ENCODE measurements around the gene COL23A1.
A peak's percentile ranks its signal among the peaks of the same experiment; 100 is the strongest.

Gene COL23A1

DNA sequence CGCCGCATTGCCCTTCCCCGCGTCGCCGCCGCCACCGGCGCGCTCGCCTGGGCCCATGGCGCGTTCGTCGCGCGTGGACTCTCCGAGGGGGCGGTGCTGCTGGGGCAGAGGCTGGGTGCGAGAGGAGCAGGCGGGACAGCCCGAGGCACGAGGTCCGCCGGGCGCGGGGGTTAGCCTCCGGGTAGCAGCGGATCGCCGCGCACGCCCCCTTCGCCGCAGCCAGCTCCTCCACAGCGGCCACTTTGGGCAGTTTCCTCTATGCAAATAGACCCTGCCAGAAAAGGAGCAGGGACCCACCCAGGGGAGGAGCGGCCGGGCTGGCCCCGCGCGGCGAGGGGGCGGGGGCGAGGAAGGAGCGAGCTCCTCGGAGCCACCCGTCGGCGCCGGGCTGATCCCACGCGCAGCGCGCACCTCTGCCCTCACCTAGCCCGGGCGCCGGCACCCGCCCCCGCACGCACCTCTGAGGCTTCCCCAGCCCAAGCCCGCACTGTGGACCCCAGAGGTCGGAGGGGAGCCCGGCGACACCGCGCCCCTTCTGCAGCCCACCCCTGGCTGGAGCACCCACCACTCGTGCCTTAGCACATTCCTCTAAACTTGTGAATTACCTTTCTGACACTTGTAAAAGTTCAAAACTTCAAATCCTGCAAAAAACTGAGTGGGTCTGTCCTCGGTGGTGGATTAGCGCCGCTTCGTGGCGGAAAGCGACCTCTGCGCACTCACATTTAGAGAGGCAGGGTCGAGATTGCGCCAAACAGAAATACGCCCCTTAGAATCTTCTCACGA lies at the start of gene COL23A1:
TSS of gene COL23A1 (minus strand) at position 253 of the 783 bp plus-strand sequence.
- DNase-seq, result peak in 1 of 2 experiments; percentile 1

DNA sequence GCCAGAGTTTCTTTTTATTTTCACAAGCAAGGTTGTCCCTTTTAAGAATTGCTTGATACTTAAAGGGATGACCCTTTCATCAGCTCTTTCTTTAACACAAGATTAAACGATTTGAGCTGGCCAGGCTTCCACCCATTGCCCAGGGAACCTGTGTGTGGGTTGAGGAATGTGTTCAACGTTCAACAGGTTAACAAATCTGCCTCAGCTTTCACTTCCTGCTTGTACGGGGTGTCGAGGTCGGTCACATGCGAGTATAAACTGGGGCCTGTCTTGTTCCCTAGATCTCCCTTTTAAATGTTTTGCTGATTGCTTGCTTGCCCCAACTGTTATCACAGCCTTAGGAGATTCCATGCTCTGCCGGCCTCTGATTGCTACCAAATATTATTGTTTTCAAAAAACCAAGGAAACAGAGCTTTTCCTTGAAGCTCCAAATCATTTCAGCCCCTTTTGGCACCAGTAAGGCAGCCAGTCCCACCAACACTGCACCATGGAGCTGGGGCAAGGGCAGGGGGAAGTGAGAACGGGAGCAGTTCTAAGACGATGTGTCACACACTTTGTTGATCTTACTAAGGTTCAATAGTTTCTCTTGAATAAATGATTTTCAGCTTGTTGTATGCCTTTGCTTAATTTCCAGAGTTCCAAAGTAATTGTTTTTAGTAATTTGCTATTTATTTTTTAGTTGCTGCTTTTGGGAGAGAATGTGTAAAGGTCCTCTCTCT lies 47.3 kb upstream of the COL23A1 start:
- no peak for DNase-seq

DNA sequence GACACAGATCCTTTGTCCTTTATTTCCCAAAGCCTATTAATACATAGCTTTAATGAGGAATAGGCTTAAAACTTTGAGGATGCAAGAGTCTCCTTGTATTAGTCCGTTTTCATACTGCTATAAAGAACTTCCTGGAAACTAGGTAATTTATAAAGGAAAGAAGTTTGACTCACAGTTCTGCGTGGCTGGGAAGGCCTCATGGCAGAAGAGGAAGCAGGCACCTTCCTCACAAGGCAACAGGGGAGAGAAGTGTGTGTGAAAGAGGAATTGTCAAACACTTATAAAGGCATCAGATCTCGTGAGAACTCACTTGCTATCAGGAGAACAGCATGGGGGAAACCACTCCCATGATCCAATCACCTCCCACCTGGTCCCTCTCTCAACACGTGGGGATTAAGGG lies 42.1 kb upstream of the COL23A1 start:
- DNase-seq, result no peak

DNA sequence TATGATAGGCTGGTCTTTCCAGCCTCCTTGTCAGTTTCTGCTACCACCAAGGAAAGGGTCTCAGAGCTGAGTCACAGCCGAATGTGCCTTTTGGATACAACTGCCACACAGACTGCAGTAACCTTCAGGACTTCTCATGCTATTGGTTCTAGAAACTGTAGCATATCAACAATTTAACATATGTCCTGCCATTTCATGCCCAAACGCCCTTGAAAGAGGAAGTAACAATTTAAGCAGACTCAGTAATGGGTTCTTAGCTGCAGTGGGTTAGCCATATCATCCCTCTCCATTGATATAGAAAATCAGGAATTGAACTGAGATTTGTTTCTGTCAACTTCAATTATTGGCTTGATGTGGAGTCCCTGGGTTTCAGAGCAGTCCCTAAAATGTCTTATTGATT lies 40.8 kb upstream of the COL23A1 start:
- DNase-seq, result no peak

DNA sequence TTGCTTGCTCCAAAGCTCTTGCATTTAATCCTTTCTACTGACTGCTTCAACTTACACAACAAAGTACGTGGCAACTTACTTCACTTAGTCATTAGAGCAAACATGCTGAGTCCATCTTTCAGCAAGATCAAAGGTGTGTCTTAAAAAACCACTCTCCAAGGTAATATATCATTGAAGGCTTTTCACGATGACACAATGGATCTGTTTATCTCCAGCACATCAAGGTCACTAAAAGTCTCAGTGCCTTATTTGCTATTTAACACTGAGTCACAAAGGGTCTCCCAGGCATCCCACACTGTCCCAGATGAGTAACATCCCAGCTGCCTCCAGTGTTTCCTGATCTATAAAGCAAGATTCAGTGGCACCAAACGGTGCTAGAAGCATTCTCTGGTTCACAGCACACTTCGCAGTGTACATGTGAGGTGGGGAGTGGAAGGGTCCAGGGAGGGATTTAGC lies 40.3 kb upstream of the COL23A1 start:
- DNase-seq, result no peak

DNA sequence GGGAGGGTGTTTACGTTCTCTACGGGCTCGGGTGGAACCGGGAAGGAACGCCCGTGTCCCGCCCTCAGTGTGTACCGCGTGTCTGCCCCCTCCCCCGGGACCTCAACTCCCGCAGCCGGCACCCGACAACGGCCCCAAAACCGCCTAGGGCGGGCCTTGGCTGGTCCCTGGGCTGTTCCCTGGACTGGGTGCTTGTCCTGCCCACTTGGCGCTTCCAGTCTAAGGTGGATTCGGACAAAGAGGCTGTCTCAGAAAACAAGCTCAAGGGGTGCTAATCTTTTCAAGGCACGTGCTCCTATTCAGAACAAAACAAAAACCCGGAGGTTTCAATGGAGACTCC lies 37.0 kb upstream of the COL23A1 start:
- no peak for DNase-seq

DNA sequence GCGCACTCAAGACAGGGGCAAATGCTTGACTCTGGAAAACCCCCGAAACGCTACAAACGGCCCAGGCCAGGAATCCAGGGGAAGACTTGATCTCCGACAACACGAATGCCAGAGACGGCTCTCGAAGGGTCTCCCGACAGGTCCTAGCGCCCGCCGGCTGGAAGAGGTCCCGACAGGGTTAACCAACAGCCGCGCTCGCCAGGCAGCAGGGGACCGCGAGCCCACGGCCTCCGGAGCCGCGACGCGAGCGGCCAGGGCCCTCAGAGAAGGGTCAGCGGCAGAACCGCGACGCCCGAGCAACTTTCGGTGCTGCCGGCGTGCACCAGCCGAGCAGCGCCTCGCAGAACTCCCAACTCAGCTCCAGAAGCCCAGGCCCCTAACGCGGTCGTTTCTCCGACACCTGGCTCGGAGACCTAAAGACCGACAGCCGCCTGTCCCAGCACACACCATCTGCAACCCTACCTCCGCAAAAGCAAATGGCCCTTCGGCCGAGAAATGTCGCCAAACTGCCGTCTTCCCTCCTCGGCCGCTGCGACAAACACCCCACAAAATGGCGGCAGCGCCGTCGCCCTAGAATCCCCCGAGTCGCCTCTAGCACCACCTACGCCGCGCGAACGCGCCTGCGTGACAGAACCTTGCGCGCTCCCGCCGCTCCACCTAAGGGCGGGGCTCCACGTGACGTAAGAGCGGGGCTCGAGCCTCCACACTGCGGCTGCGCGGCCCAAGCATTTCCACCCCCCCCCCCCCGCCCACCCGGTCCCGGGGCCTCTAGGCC lies 36.5 kb upstream of the COL23A1 start, which contains the start of gene CLK4:
TSS of gene CLK4 (minus strand) at position 567 of the 775 bp plus-strand sequence. CDS start 3,634 bp downstream, outside the sequence.
- DNase-seq, result peak; percentile 73 to 96

DNA sequence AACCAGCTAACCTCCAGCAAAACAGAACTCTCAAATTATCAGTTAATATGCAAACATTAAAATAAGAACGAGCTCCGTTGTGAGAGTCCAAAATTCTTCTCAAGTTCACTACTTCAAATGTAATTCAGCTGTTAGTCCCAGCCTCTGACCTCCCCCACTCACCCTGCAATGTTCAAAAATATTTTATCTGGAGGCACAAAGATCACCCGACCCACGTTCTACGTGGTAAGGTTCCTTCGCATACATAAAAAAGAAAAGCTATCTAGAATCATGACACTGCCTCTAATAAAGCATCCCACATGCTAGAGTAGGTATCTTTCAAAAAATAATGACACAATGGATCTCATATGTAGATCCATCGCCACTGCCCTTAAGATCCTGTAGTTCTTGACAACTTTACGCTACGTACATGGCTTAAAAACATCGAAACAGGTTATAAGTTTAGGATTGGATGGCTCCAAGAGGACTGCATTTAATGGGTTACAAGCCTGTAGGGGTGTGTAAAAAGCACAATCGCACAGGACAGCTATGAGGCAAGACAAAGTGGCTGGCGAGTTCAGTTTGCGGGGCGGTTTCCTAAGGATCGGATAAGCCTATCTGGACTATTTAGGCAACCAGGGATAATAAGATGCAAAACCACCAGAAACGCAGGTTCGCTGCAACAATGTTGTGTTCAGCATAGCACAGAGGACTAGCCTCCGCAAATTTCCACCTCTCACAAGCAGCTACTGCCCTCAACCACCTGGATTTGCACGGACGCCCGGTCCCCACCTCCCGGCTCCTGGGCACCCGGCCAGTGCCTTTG lies 35.7 kb upstream of the COL23A1 start:
- DNase-seq, result no peak

DNA sequence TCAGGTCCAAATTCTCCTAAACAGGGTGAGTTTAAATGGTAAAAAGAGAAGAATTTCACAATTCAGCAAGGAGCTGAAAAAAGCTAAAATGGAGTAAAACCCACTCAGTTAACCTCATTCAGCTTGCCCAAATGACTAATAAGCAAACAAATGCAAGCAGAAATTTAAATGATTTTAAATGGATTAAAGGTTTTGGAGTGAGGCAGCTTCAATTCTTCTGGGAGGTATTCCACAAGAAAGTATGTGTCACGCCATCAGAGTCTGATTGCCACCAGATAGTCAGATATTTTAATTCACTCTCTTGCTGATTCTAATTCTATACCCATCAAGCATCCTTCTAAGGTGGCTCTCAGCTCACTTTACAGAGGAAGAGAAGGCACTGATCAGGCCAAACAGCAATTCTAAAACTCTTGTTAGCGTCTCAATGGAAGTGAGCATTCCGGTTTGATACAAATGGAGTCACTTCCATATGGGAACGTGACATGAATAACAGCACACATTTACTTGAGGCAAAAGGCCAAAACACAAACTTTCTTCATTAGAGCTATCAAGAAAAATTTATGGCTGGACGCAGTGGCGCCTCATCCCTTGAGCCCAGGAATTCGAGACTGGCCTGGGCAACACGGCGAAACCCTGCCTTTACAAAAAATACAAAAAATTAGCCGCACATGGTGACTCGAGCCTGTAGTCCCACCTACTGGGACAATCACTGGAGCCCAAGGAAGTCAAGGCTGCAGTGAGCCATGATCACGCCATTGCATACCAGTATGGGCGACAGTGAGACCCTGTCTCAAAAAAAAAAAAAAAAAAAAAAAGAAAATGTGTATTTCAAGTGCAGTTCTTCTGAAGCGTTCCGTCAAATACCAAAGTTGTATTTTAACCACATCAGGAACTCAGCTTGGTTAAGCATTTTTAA lies 34.7 kb upstream of the COL23A1 start:
- no peak for DNase-seq

DNA sequence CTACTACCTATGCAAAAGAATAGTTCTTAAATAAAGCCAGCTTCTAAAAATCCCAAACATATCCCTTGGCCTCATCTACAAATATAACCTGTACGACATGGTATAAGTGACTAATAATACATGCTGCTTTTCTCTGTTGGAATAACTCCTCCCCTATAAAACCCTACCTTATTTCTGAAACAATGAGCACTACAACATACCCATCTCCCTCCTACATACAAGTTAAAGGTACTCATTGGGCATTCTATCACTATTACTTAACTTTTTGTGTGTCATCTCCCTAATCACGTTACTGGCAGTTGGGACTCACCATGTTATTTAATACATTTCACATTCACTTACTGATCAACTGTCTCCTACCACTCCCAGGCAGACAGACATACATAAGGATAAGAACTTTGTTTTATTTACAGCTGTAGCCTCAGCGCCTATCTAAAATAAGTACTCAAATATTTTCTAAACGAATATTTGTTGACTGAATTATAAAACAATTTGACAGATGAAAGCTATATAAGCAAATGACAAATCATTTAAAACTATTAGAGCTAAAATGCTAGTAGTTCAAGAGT lies 32.6 kb upstream of the COL23A1 start:
- DNase-seq, result no peak

DNA sequence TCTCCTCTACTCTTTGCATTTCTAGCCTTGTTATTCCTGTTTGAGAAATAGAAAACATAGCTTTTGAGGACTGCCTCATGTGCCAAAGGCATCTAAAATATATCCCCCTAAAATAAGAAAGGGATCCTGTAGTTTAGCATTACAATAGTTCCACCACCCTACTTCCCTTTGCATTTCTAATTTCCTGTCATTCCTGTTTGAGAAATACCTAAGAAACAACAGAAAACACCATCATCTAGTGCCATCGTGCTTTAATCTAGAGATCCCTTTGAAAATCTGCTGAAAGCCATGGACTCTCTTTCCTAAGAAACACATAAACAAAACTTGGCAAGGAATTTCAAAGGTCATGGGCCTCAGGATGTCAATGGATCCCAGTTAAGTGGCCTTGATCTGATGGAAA lies 29.2 kb upstream of the COL23A1 start:
- DNase-seq, result no peak

DNA sequence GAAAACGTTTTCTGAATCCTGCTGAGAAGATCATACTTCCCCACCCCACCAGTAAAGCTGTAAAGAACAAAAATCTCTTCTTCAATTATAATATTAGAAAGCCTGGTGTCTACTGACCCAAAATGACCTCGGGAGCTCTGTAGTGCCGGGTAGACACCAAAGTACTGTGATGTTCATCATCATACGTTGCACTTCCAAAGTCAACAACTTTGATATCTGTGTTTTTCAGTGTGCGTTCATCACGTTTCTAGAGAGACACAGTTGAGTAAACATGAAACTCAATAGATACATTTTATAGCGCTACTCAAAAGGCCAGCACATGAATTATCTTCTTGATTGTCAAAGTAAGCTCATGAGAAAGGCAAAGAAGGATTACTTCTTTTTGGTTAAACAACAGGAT lies 22.1 kb upstream of the COL23A1 start:
- no peak for DNase-seq

DNA sequence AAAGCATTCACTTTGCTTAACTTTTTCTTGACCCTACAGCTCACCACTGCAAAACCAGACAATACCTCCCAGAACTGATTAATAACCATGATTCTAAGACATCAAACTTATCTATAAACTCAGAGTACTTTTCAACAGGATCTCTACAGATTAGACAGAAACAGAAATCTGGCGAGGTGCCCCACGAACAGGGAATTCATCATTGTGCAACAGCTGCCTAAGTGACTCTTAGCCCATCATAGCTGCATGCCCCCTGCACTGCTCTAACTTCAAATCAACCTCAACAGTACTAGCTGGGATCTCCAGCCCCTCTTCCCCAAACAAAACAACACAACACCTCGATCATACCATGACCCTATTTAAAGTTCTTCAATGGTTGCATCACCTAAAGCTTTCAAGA lies 16.1 kb upstream of the COL23A1 start:
- DNase-seq, result no peak

DNA sequence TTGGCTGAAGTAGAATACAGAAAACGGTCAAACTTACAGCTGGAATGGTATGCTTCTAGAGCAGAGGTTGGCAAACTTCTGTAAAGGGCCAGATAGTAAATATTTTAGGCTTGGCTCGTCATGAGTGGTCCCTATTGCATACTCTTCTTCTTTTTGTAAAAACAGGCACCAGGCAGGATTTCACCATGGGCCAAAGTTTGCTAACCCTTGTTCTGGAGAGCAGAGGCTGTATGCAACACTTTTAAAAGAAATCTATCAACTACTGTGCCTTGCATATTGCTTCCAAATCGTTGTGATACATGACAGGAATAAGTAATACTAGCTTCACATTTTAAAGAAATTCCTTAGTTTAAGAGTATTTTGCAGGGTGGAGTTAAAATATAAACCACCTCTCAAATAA lies 15.6 kb upstream of the COL23A1 start:
- DNase-seq, result no peak

DNA sequence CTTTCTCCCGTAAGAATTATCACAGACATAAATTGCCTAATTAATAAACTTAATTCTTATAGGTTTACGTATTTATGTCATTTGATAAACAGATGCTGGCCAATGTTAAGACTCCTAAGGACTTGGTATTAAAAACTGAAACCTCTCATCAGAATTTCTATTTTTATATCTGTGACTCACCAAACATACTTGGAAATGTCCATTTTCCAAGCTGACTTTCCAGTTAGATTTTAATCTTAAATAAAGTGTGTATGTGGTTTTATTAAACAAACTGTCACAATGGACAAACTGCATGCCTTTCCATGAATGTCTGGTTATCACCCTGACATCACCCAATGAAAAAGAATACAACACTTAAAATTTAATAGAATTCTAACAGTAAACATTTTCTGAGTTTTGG lies 12.6 kb upstream of the COL23A1 start:
- DNase-seq, result no peak

DNA sequence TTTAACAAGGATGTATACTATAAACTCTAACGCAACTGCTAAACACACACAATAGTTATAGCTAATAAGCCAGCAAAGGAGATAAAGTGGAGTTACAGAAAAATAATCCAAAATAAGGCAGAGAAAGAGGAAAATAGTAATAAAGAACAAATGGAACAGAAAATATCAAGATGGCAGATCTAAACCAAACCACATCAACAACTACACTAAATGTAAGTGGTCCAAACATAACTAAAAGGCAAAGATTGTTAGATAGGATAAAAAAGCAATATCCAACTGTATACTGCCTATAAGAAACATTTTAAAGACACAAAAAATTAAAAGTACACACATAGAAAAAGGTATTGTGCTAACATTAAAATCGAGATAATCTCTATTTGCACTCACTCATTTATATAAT lies 5.6 kb upstream of the COL23A1 start:
- DNase-seq, result no peak

DNA sequence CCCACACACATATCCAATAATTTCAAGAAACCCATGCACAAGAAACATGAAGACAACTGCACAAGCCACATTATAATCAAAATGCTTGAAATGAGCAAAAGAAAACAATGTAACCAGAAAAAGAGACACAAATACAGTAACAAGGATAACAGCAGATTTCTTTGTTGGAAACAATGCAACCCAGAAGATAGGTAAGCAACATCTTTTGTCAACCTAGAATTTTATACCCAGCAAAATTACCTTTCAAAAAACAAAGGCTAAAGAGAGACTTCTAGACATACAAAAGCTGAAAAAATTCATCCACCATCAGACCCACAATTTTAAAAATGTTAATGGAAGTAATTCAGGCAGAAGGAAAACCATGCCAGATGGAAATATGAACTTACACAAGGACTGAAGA lies 5.0 kb upstream of the COL23A1 start:
- no peak for DNase-seq

DNA sequence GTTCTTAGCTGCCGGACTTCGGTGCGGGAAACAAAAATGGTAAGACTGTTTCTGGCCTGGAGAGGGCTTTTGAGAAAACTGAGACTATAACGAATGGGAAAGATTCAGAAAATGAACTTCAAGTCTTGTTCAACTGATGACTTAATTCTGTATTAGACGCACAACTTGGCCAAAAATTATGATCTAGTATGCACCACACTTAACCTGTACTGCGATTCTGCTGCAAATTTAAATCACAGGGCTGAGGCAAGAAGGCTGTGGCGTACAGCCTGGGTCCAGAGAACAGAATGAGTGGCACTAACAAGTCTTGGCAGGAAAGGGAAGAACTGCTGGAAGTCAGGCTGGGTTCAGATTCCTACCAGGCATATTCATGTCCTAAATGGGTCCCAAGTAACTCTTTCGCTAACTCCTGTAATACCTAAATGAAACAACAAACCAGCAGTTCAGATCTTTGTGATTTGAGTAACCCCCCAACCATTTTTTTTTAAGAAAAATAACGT lies 781 bp upstream of the COL23A1 start:
- DNase-seq, result no peak

DNA sequence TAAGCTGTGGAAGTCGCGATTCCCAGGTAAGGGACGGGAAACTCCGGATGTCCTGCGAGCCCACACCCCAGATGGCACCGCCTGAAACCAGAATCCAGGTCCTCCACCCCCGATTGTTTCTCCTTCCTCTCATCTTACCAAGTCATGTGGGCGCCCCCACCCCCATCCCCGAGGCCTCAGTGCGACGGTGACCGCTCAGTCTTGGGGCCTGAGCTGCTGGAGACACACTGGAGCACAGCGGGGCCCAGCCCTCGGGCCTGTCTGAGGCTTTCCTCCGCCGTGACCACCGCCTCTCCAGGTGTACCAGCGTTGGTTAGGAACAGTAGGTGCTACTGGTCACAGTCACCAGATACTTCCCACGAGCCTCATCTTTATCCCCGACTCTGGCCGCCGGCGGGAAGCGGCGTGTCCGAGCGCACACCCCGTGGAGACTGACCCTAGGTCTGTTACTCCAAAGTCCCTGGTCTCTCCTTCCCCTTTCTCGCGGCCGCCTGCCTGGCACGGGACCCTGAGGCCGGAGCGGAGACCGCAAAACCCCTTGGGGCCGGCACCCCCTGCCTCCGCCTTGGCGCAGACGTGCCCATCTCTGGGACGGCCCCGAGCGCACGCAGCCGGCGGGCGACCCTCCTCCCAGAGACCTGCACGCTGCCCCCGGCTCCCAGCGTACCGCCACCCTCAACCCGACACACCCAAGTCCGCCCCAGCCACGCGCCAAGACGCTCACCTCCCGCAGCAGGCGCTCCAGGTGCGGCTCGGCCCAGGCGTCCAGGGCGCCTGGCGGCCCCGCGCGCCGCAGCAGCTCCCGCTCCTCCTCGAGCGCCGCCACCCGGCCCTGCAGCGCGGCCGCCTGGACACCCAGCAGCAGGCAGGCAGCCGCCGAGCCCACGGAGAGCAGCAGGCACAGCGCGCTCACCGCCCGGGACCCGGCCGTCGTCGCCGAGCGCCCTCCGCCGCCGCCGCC lies 733 bp downstream of the COL23A1 start:
- DNase-seq, result no peak

DNA sequence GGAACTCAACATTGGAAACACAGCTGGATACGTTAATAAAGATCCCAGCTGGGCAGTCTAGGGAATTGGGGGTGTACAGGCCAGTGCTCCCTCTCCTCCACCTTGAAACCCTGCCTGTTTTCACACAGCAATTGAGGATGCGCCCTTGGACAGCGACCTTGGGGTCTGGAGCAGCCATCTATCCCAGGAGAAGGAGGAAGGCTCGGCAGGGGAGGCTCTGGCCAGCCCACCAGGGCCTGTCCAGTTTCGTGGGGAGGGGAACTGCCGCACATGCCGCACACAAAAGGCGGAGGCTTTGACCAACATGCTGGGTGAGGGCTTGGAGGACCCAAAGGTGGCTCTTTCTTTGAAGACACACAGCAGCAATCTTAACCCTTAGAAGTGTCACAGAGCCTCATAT lies 1.4 kb downstream of the COL23A1 start:
- no peak for DNase-seq
